ENCODE data around the gene TMEM203.

The TMEM203 gene

DNA sequence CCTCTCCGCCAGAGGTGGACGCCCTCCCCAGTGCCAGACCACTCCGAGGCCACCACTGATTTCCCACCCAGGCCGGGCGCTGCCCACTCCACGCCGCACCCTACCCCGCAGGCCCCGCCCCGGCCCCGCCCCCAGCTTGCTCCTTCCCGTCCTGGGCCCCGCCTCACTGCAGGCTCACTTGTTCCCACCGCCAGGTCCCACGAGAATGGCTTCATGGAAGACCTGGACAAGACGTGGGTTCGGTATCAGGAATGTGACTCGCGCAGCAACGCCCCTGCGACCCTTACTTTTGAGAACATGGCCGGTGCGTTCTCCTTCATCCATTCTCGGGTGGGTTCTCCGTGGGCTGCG, 42.1 kb downstream of the TMEM203 start:
- no peak for FAIRE-seq

DNA sequence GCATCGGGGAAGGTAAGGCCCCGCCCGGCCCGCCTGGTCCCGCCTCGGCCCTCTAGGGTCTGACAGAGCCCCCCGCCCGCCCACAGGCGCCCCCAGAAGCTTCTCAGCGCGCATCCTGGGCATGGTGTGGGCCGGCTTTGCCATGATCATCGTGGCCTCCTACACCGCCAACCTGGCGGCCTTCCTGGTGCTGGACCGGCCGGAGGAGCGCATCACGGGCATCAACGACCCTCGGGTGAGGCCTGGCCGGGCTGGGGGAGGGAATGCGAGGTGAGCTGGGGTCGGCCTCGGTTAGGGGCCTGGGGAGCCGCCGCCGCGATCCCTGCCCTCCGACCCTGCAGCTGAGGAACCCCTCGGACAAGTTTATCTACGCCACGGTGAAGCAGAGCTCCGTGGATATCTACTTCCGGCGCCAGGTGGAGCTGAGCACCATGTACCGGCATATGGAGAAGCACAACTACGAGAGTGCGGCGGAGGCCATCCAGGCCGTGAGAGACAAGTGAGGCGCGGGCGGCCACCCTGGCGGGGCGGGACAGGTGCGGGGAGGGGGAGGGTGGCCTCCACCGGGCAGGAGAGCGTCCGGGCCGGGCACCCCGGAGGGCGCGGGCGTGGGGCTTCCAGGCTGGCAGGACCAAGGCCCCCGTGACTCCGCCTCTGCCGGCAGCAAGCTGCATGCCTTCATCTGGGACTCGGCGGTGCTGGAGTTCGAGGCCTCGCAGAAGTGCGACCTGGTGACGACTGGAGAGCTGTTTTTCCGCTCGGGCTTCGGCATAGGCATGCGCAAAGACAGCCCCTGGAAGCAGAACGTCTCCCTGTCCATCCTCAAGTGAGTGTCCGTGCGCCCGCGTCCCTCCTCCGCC, 42.7 kb downstream of the TMEM203 start:
- no peak for FAIRE-seq

DNA sequence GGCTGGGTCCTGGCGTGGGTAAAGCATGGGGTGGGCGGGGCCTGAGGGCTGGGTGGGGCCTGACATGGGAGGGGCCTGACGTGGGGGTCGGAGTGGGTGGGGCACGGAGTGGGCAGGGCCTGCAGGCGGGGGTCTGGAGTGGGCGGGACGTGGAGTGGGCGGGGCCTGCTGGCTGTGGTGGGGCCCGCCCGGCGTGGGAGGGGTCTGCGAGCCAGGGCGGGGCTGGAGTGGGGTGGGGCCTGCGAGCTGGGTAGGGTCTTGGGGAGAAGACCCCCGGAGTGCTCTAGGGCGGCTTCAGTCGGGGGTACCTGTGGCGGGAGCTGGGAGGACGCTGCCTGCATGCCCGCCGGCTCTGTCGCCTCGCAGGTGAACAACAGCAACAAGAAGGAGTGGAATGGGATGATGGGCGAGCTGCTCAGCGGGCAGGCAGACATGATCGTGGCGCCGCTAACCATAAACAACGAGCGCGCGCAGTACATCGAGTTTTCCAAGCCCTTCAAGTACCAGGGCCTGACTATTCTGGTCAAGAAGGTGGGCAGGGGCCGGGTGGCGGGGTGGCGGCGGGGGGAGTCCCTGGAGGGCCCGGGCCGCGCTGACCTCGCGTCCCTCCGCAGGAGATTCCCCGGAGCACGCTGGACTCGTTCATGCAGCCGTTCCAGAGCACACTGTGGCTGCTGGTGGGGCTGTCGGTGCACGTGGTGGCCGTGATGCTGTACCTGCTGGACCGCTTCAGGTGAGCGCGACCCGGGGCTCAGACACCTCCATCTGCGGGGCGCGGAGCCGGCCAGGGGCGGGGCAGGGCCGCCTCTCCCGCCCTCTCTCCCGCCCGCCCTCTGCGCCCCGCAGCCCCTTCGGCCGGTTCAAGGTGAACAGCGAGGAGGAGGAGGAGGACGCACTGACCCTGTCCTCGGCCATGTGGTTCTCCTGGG, 43.6 kb downstream of the TMEM203 start:
- no peak for FAIRE-seq

DNA sequence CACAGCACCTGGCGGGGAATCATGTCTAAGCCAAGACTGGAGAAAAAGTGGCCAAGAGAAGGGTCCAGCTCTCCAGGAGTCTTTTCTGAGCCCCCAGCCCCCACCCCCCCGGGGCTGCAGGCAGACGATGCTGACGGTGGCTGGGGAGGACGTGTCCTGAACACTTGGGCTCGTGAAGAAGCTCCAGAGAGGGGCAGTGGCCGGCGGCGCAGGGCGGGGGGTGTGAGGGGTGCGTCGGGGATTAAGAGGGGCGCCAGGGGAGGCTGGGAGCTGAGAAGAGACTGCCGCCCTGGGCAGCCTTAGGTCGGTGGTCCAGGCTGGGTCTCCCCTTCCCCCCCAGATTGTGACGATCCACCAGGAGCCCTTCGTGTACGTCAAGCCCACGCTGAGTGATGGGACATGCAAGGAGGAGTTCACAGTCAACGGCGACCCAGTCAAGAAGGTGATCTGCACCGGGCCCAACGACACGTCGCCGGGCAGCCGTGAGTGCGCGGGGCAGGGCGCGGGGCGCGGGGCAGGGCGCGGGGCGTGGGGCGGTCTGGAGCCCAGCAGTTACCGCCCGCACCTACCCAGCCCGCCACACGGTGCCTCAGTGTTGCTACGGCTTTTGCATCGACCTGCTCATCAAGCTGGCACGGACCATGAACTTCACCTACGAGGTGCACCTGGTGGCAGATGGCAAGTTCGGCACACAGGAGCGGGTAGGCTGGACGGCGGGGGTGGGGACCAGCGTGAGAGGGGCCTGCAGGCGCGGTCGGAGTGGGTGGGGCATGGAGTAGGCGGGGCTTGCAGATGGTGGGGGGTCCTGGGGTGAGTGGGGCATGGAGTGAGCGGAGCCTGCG, 44.5 kb downstream of the TMEM203 start:
- FAIRE-seq, result no peak

DNA sequence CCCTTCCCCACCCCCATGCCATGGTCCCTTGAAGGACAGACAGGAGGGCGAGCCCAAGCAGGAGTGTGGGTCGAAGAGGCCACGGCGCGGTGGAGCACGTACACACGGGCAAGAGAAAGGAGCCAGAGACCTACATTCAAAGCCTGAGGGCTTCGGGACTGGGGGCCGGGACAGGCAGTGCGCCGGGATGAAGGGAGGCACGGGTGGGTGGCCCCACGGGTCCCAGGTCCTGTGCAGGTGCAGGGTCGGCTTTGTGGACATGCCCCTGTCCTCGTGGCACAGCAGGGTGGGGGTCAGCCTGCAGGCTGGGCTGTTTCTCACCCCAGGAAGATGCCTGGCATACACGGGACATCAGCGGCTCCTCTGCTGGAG, 45.4 kb downstream of the TMEM203 start:
- no peak for FAIRE-seq

DNA sequence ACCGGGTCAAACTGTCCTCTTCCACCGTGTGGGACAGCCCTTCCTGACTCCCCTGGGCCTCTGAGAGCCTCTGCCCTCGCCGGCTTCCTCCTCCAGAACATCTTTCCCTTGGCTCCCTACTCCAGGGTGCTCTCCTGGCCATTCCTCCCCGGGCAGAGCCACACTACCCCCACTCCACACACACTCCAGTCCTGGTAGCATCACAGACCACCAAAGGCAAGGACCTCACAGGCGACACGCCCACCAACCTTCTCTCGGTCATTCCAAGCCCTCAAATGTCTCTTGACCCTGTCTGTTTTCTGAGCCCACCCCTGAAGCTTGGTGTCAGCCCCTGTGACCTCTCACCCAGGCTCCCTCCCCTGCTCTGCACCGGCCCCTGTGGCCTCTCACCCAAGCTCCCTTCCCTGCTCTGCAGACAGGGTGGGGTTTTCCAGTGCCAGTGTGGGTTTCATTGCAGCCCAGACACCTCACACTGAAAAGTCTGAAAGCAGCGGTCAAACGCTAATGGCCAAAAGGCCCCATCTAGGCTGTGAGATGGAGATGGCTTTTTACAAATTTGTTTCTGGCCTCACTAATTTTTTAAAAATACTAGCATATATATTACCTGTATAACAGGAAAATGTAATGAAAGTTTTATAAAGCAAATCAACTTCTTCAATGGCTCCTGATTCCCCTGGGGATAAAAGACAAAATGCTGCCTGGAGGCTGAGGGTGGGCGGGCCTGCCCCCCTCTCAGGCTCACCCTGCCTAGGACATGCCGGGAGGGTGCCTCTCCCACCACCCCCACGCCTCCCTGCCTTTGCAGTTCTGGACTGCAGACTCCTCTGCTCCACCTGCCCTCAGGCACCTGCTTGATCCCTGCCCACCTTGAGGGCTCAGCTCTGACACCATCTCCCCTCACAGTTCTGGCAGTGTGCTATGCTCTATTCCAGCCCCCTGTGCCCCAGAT, 46.1 kb downstream of the TMEM203 start:
- FAIRE-seq, result no peak

DNA sequence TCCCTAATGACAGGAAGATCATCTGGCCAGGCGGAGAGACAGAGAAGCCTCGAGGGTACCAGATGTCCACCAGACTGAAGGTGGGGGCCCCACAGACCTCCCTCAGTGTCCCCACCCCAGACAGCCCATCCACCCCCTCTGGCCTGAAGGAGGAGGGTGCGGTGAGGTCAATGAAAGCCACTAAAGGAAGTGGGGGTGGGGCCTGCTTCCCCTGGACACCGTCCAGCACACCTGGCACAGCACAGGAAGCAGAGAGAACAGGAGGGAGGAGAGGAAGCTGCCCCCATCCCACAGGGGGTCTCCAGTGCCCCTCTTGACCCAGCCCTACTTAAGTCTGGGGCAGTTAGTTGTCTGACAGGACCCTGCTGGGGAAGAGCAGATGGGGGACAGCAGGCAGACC, 46.8 kb downstream of the TMEM203 start:
- FAIRE-seq, result no peak

DNA sequence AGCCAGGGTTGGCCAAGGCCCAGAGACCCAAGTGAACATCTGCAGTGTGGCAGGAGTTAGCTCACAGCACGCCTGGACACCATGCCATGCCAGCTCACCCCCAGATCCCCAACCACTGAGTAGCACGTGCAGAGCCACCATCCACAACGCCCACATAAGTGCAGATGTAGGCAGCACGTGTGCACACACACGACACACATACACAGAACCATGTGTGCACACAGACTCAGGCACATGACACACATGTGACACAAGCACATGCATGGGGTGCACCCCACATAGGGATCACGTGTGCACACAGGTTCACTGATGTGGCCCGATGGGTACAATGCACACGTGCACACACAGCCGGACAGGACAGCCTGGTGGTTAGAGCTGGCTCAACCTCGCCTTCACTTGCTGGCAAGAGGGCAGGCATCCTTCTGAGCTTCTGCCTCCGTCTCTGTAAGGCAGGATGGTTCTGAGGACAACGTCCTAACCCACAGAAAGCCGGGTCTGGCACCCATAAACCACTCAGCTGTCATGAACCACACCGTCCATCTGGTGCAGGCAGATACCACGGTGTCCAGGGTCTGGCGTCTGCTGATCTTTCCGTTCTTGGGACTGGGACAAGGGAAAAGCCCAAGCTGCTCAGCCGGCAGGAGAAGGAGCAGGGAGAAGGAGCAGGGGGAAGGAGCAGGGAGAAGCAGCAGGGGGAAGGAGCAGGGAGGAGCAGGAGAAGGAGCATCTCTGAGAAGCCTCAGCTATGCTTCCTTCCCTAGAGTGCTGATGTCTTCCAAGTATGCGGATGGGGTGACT, 47.6 kb downstream of the TMEM203 start:
- FAIRE-seq, result no peak

DNA sequence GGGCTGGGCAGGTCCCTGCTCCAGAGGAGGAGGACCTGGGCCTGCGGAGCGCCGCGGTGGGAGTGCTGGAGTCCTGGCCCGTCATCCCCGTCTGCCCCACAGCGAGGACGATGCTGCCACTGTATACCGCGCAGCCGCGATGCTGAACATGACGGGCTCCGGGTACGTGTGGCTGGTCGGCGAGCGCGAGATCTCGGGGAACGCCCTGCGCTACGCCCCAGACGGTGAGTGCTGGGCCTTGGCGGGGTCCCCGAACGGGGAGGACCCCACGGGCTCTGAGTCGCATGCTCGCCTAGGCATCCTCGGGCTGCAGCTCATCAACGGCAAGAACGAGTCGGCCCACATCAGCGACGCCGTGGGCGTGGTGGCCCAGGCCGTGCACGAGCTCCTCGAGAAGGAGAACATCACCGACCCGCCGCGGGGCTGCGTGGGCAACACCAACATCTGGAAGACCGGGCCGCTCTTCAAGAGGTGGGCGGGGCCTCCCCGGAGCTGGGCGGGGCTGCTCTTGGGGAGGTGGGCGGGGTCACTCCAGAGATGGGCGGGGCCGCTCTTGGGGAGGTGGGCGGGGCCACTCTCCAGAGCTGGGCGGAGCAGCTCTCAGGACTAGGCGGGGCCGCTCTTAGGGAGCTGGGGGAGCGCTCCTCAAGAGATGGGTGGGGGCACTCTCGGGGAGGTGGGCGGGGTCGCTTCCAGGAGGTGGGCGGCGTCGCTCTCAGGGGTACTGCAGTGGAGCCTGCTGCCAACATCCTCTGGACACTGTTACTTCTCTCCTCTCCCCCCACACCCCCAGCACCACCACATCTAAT, 48.7 kb downstream of the TMEM203 start:
- no peak for FAIRE-seq

Data from TTC549 (cell line).